ENCODE data around the gene RC3H1. TPM values are rescaled to one million over a fixed set of nuclear protein-coding genes. Genes with fewer than 3 reads are reported as not detected.

The RC3H1 gene
- total RNA-seq, 2 experiments from 2014 or later, result 38.0 to 40.4 TPM

GRCh38 chr1:173893611-173894010 is 128.5 kb downstream of the RC3H1 start:
- Histone ChIP-seq H3K4me3 (ENCODE audit: low read length) (no peak overlapping the region), H3K9me3 (ENCODE audit: control insufficient read depth in 1 of 2, insufficient read depth in 1 of 2, low read length in 2 of 2) (no peaks in the 10 kb centered on the region), H3K27me3 (ENCODE audit: control insufficient read depth in 1 of 2, insufficient read depth in 2 of 2, low read length in 2 of 2) (no peaks in the 10 kb centered on the region), H3K4me1 (ENCODE audit: insufficient read depth, low read length) (no peaks in the 10 kb centered on the region), H3K27ac (ENCODE audit: low read depth in 1 of 2, low read length in 2 of 2) (no peak overlapping the region), H3K36me3 (ENCODE audit: insufficient read depth, low read length) (peaks cover 3% of the 10 kb centered on the region)
- intact Hi-C loops (cut with DNase I, micrococcal nuclease), result no loop called here
- no peak for TF ChIP-seq CTCF (IDR thresholded peaks at IDR 0.05)
- no peak overlapping the region for H3K4me3 Mint-ChIP-seq
- no peaks in the 10 kb centered on the region for H3K9me3 Mint-ChIP-seq
- ATAC-seq (ENCODE audit: poor library complexity) (no peak), DNase-seq (no peak)
- peaks cover 31% of the 10 kb centered on the region for H3K4me1 Mint-ChIP-seq (ENCODE audit: low read depth)
- peaks cover 72% of the 10 kb centered on the region for H3K36me3 Mint-ChIP-seq (ENCODE audit: low read depth)
- no peak overlapping the region for H3K27ac Mint-ChIP-seq
- POLR2A ChIA-PET, result no interaction called here
- CTCF ChIA-PET, result no interaction called here
- no peaks in the 10 kb centered on the region for H3K27me3 Mint-ChIP-seq

GRCh38 chr1:173889885-173890284 is 132.3 kb downstream of the RC3H1 start:
- DNase-seq (no peak), ATAC-seq (ENCODE audit: poor library complexity) (no peak)
- no peaks in the 10 kb centered on the region for H3K27me3 ChIP-seq (ENCODE audit: control insufficient read depth in 1 of 2, insufficient read depth in 2 of 2, low read length in 2 of 2)
- no peaks in the 10 kb centered on the region for H3K9me3 ChIP-seq (ENCODE audit: control insufficient read depth in 1 of 2, insufficient read depth in 1 of 2, low read length in 2 of 2)
- Mint-ChIP-seq H3K4me1 (ENCODE audit: low read depth) (peaks cover 42% of the 10 kb centered on the region), H3K9me3 (no peaks in the 10 kb centered on the region), H3K36me3 (ENCODE audit: low read depth) (peaks cover 93% of the 10 kb centered on the region), H3K27ac (no peak overlapping the region), H3K4me3 (no peak overlapping the region), H3K27me3 (no peaks in the 10 kb centered on the region)
- POLR2A ChIA-PET, result interaction anchor here (1.8 kb wide), 1 partner anchor 22 kb away, joined by 4 read pairs; the partner anchor contains the start of genes GAS5 and ZBTB37
- intact Hi-C loops (cut with DNase I, micrococcal nuclease), result no loop called here
- CTCF ChIA-PET, result no interaction called here
- H3K4me3 ChIP-seq (ENCODE audit: low read length), result no peak overlapping the region
- H3K27ac ChIP-seq (ENCODE audit: low read depth in 1 of 2, low read length in 2 of 2), result no peak overlapping the region
- peaks cover 21% of the 10 kb centered on the region for H3K36me3 ChIP-seq (ENCODE audit: insufficient read depth, low read length)
- peaks cover 2% of the 10 kb centered on the region for H3K4me1 ChIP-seq (ENCODE audit: insufficient read depth, low read length)
- no peak for TF ChIP-seq CTCF (IDR thresholded peaks at IDR 0.05)

GRCh38 chr1:173888749-173889148 is 133.4 kb downstream of the RC3H1 start:
- H3K4me3 Mint-ChIP-seq, result no peak overlapping the region

More at GRCh38 chr1:173888749-173889148, 133.4 kb downstream of the RC3H1 start:
- Histone ChIP-seq H3K27me3 (ENCODE audit: control insufficient read depth in 1 of 2, insufficient read depth in 2 of 2, low read length in 2 of 2) (no peaks in the 10 kb centered on the region), H3K9me3 (ENCODE audit: control insufficient read depth in 1 of 2, insufficient read depth in 1 of 2, low read length in 2 of 2) (no peaks in the 10 kb centered on the region), H3K27ac (ENCODE audit: low read depth in 1 of 2, low read length in 2 of 2) (no peak overlapping the region), H3K36me3 (ENCODE audit: insufficient read depth, low read length) (peaks cover 22% of the 10 kb centered on the region), H3K4me1 (ENCODE audit: insufficient read depth, low read length) (peaks cover 2% of the 10 kb centered on the region), H3K4me3 (ENCODE audit: low read length) (no peak overlapping the region)
- Mint-ChIP-seq H3K9me3 (no peaks in the 10 kb centered on the region), H3K27ac (no peak overlapping the region), H3K4me1 (ENCODE audit: low read depth) (peaks cover 42% of the 10 kb centered on the region), H3K27me3 (no peaks in the 10 kb centered on the region), H3K36me3 (ENCODE audit: low read depth) (peaks cover 89% of the 10 kb centered on the region)
- no peak for TF ChIP-seq CTCF (IDR thresholded peaks at IDR 0.05)
- intact Hi-C loops (cut with DNase I, micrococcal nuclease), result no loop called here
- ATAC-seq (ENCODE audit: poor library complexity) (no peak), DNase-seq (no peak)
- POLR2A ChIA-PET, result interaction anchor here (1.8 kb wide), 1 partner anchor 20 kb away, joined by 4 read pairs; the partner anchor contains the start of genes GAS5 and ZBTB37
- CTCF ChIA-PET, result no interaction called here
